GM12891 (cell line): ENCODE results near the gene CHMP6.

ENCODE experiments used
- POLR2A ChIP-seq: IDR thresholded peaks from 2 replicates; pipeline ENCODE4 v1.6.1; 2011; ENCODE audit warnings: low read depth, low read length, control low read depth
- POLR2AphosphoS5 ChIP-seq: IDR thresholded peaks from 2 replicates; pipeline ENCODE4 v1.6.1; 2011; ENCODE audit warnings: low read depth, low read length, control low read depth

- TF ChIP-seq POLR2A (no peak), POLR2AphosphoS5 (no peak)
These were observed 1.4 kb downstream of the CHMP6 start for GRCh38 chr17:80992948-80993624.
